Gastrocnemius medialis (tissue), 4 donors: ENCODE results near the gene GMPS. TPM values are rescaled to one million over a fixed set of nuclear protein-coding genes. Genes with fewer than 3 reads are reported as not detected.
"Not testable (repeated sequence)": the region's sequence is repeated elsewhere in the genome, so short reads cannot be mapped to it uniquely, and the experiment has no call there.

ENCODE experiments used
- ATAC-seq, 2 donors: fragments of 150-250 bp; one replicate each; pipeline ENCODE4 v1.9.1; 2016
- DNase-seq, 2 donors: peaks; one replicate each; pipeline ENCODE4 v3.0.0-alpha.2; 2019
- H3K27ac ChIP-seq, 4 donors: fragments of 200-600 bp; sonication (generic); 1 replicate in 1 of 4; 2 replicates in 3 of 4; pipeline ENCODE4 v1.5.1; 2016 to 2018; ENCODE audit warnings: mild to moderate bottlenecking in 2 of 4, moderate library complexity in 1 of 4
- H3K27me3 ChIP-seq, 3 donors: fragments of 200-600 bp; sonication (generic) in 2 of 3; 1 replicate in 1 of 3; 2 replicates in 2 of 3; pipeline versions ENCODE4 v1.5.1 to v1.6.0; 2016 to 2019; ENCODE audit warnings: mild to moderate bottlenecking in 1 of 3, moderate library complexity in 1 of 3
- H3K36me3 ChIP-seq, 2 donors: fragments of 200-600 bp; sonication (generic) in 1 of 2; one replicate each; pipeline ENCODE4 v1.5.1; 2017 to 2018
- H3K4me1 ChIP-seq, 2 donors: fragments of 200-600 bp; sonication (generic) in 1 of 2; one replicate each; pipeline ENCODE4 v1.5.1; 2016 to 2017; ENCODE audit warnings: mild to moderate bottlenecking in 2 of 2
- H3K4me3 ChIP-seq, 4 donors: fragments of 200-600 bp; sonication (generic) in 3 of 4; 1 replicate in 1 of 4; 2 replicates in 3 of 4; pipeline ENCODE4 v1.5.1; 2016 to 2019; ENCODE audit warnings: mild to moderate bottlenecking in 2 of 4
- H3K9me3 ChIP-seq, 3 donors: fragments of 200-600 bp; sonication (generic) in 2 of 3; 1 replicate in 1 of 3; 2 replicates in 2 of 3; pipeline ENCODE4 v1.5.1; 2016 to 2019
- POLR2A ChIP-seq, 2 donors: fragments of 450-650 bp; IDR thresholded peaks; one replicate each; pipeline ENCODE4 v1.6.1; 2017; ENCODE audit warnings: antibody characterized with exemption in 2 of 2, mild to moderate bottlenecking in 2 of 2, moderate library complexity in 2 of 2
- in situ Hi-C, 4 donors: fragments of 200-750 bp; cut with MboI; loops; one replicate each; pipeline versions ENCODE4 v1.15.0 to v1.8.0; 2017; ENCODE audit warnings: low sequenced_read_pairs in 4 of 4
- intact Hi-C: fragments of 100-400 bp; cut with DNase I; formaldehyde crosslinking; loops from one replicate; pipeline ENCODE4 v1.15.1; 2023; ENCODE audit warnings: low total_unique reads
- total RNA-seq, 4 donors: library from RNA; depleted of rRNA; stranded (reverse); fragments of >200 nt; gene quantifications; one replicate each; pipeline versions ENCODE4 v1.1.0 to v1.2.3, GENCODE V29; 2016
- TF ChIP-seq, protein P1 (sequence below), 5 experiments: fragments of 450-650 bp in 3 of 5; fragments of 200-600 bp in 2 of 5; sonication (generic) in 2 of 5; IDR thresholded peaks in 4 of 5; conservative IDR thresholded peaks in 1 of 5; 1 replicate in 4 of 5; 2 replicates in 1 of 5; pipeline ENCODE4 v1.5.1; 2016 to 2019; ENCODE audit warnings: antibody characterized with exemption in 5 of 5, mild to moderate bottlenecking in 3 of 5, moderate library complexity in 3 of 5

Gene GMPS
- total RNA-seq, 4 donors from 2014 or later: 26.7 to 34.7 (median 32.5) TPM

DNA sequence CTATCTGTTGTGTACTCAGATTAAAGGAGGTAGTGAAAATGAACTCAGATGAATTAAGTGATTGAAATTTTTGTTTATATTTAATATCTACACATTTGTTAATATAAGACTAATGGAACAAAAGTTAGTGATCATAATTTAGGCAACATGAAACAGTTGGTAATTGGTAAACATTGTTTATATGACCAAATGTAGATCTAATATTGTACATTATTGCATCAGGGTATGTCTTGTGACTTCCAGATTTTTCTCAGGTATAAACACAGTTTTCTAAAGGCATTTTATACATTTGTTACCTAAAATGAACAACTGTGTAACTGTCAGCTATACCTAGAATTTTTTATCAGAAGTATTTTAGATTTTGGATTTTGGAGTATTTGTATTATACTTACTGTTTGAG, 14.8 kb downstream of the GMPS start:
- Histone ChIP-seq H3K4me3 (no peak overlapping the region), H3K4me1 (peaks cover 6 to 11% of the 10 kb centered on the region in 2 donors), H3K9me3 (no peaks in the 10 kb centered on the region), H3K27me3 (no peaks in the 10 kb centered on the region), H3K27ac (no peak overlapping the region), H3K36me3 (no peaks in the 10 kb centered on the region)
- in situ Hi-C loops: no loop called here
- no peak for TF ChIP-seq POLR2A (IDR thresholded peaks at IDR 0.05)
- TF ChIP-seq, protein P1, sequence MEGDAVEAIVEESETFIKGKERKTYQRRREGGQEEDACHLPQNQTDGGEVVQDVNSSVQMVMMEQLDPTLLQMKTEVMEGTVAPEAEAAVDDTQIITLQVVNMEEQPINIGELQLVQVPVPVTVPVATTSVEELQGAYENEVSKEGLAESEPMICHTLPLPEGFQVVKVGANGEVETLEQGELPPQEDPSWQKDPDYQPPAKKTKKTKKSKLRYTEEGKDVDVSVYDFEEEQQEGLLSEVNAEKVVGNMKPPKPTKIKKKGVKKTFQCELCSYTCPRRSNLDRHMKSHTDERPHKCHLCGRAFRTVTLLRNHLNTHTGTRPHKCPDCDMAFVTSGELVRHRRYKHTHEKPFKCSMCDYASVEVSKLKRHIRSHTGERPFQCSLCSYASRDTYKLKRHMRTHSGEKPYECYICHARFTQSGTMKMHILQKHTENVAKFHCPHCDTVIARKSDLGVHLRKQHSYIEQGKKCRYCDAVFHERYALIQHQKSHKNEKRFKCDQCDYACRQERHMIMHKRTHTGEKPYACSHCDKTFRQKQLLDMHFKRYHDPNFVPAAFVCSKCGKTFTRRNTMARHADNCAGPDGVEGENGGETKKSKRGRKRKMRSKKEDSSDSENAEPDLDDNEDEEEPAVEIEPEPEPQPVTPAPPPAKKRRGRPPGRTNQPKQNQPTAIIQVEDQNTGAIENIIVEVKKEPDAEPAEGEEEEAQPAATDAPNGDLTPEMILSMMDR (IDR thresholded peaks at IDR 0.05 in 4 of 5, conservative IDR thresholded peaks at IDR 0.05 in 1 of 5): no peak
- ATAC-seq: no peak
- DNase-seq: no peak
- intact Hi-C loops: no loop called here

DNA sequence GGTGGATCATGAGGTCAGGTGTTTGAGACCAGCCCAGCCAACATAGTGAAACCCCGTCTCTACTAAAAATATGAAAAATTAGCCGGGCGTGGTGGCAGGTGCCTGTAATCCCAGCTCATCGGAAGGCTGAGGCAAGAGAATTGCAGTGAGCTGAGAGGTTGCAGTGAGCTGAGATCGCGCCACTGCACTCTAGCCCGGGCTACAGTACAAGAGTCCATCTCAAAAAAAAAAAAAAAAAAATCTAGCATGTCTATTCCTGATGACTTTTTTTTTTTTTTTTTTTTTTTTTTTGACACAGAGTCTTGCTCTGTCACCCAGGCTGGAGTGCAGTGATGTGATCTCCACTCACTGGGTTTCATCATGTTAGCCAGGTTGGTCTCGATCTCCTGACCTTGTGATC, 15.9 kb downstream of the GMPS start:
- H3K4me3 ChIP-seq, H3K36me3 ChIP-seq, intact Hi-C loops, H3K9me3 ChIP-seq, in situ Hi-C loops, H3K27me3 ChIP-seq, H3K27ac ChIP-seq, ATAC-seq, DNase-seq: not testable (repeated sequence)
- peaks cover 11 to 15% of the 10 kb centered on the region in 2 donors for H3K4me1 ChIP-seq

DNA sequence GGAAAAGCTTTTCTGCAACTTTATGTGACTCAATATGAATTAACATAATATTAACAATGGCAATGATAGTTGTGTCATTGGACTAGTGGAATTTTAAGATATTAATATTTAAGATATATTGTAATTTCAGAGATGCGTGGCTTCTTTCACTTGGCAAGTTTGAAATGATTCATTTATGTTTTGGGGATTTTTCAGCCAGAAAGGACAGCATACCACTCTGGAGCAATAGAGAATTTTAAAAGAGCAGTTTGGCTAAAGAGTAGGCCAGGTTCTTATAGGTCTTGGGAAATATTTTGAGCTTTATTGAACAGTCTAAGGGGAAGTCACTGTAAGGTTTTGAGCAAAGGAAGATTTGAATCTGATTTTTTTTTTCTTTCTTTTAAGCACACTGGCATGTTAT, 16.5 kb downstream of the GMPS start:
- no peaks in the 10 kb centered on the region for H3K36me3 ChIP-seq
- no peaks in the 10 kb centered on the region for H3K27me3 ChIP-seq
- intact Hi-C loops (no loop called here), in situ Hi-C loops (no loop called here)
- no peak overlapping the region for H3K27ac ChIP-seq
- no peaks in the 10 kb centered on the region for H3K9me3 ChIP-seq
- no peak overlapping the region for H3K4me3 ChIP-seq
- no peak for TF ChIP-seq POLR2A (IDR thresholded peaks at IDR 0.05)
- TF ChIP-seq, protein P1 (IDR thresholded peaks at IDR 0.05 in 4 of 5, conservative IDR thresholded peaks at IDR 0.05 in 1 of 5): no peak
- H3K4me1 ChIP-seq: peaks cover 11 to 15% of the 10 kb centered on the region in 2 donors
- no peak for DNase-seq
- ATAC-seq: no peak

DNA sequence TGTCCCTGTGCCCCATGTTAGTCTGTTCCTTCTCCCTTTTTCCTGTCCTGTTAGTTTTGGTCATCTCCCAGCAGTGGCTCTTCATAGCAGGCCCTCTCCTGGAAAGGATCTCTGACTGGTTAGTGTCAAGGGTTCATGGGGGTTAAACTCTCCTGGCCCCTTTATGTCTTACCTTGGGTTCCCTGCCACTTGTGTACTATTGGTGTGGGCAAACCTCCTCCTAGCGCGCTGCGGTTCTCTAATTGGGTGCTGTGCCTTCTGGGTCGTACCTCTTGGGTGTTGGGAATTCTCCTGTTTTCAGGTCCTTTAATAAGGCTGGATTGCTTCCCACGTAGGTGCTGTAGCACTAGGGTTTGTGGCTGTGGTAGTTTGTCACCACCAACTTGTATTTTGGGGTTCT, 18.8 kb downstream of the GMPS start:
- DNase-seq (no peak), ATAC-seq (no peak)
- TF ChIP-seq, protein P1 (IDR thresholded peaks at IDR 0.05 in 4 of 5, conservative IDR thresholded peaks at IDR 0.05 in 1 of 5): no peak
- TF ChIP-seq POLR2A (IDR thresholded peaks at IDR 0.05): no peak
- H3K4me1 ChIP-seq: peaks cover 11 to 15% of the 10 kb centered on the region in 2 donors
- H3K27me3 ChIP-seq: no peaks in the 10 kb centered on the region
- no peak overlapping the region for H3K27ac ChIP-seq
- in situ Hi-C loops (no loop called here), intact Hi-C loops (no loop called here)
- no peaks in the 10 kb centered on the region for H3K9me3 ChIP-seq
- H3K36me3 ChIP-seq: peaks cover 0 to 4% of the 10 kb centered on the region in 2 donors
- no peak overlapping the region for H3K4me3 ChIP-seq

DNA sequence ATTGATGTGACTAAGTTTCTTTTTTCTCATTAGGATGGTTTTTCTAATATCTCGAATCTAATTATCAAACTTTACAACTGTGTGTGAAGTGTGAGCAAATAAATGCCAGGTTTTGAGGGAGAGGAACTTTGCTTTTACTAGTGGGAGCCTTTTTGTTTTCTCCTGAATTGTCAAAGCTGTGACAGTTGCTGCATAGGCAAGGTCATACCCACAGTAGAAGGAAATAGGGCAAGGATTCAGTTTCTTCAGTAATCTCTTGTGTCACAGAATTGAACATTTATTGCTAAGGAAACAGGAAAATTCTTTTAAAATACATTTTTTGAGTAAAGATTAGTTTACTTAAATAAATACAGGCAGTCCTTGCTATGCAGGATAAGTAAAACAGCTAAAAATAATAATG, 19.5 kb downstream of the GMPS start:
- intact Hi-C loops: no loop called here
- Histone ChIP-seq H3K4me1 (peaks cover 11 to 15% of the 10 kb centered on the region in 2 donors), H3K27me3 (no peaks in the 10 kb centered on the region), H3K9me3 (no peaks in the 10 kb centered on the region), H3K36me3 (peaks cover 0 to 11% of the 10 kb centered on the region in 2 donors), H3K4me3 (no peak overlapping the region), H3K27ac (no peak overlapping the region)
- TF ChIP-seq, protein P1 (IDR thresholded peaks at IDR 0.05 in 4 of 5, conservative IDR thresholded peaks at IDR 0.05 in 1 of 5): no peak
- TF ChIP-seq POLR2A (IDR thresholded peaks at IDR 0.05): no peak
- no peak for ATAC-seq
- DNase-seq: no peak
- in situ Hi-C loops: no loop called here
